IPS-20b (cell line): ENCODE results near the gene VKORC1L1.
"Not testable (repeated sequence)": the region's sequence is repeated elsewhere in the genome, so short reads cannot be mapped to it uniquely, and the experiment has no call there.

Experiments
- H3K27ac ChIP-seq: one replicate; pipeline ENCODE4 v1.5.1; 2013; ENCODE audit warnings: low read length
- H3K27me3 ChIP-seq: 2 replicates; pipeline ENCODE4 v1.6.1; 2013; ENCODE audit warnings: mild to moderate bottlenecking, low read length, inconsistent platforms; ENCODE audit not compliant: insufficient read depth
- H3K36me3 ChIP-seq: 2 replicates; pipeline ENCODE4 v1.6.1; 2013; ENCODE audit warnings: low read depth, mild to moderate bottlenecking, inconsistent platforms, low read length, moderate library complexity; ENCODE audit not compliant: insufficient read depth
- H3K4me1 ChIP-seq: 2 replicates; pipeline ENCODE4 v1.6.1; 2013; ENCODE audit warnings: mild to moderate bottlenecking, control low read depth, inconsistent platforms, low read length, moderate library complexity; ENCODE audit not compliant: insufficient read depth
- H3K4me3 ChIP-seq: 2 replicates; pipeline ENCODE4 v1.5.1; 2013; ENCODE audit warnings: mild to moderate bottlenecking, low read length, inconsistent platforms
- H3K9ac ChIP-seq: 2 replicates; pipeline ENCODE4 v1.6.1; 2013; ENCODE audit warnings: low read depth, mild to moderate bottlenecking, inconsistent platforms, low read length, moderate library complexity
- H3K9me3 ChIP-seq: 2 replicates; pipeline ENCODE4 v1.6.1; 2013; ENCODE audit warnings: mild to moderate bottlenecking, low read depth, low read length, inconsistent platforms; ENCODE audit not compliant: insufficient read depth

The VKORC1L1 gene

GRCh38 chr7:65988503-65988902 is 115.6 kb downstream of the VKORC1L1 start:
- not testable (repeated sequence) for H3K36me3 ChIP-seq, H3K4me1 ChIP-seq, H3K27me3 ChIP-seq, H3K27ac ChIP-seq, H3K9me3 ChIP-seq, H3K4me3 ChIP-seq, H3K9ac ChIP-seq

- no peak overlapping the region for H3K4me3 ChIP-seq
- no peaks in the 10 kb centered on the region for H3K4me1 ChIP-seq
- no peak overlapping the region for H3K9ac ChIP-seq
- H3K27ac ChIP-seq, result no peak overlapping the region
- H3K27me3 ChIP-seq, result no peaks in the 10 kb centered on the region
- no peaks in the 10 kb centered on the region for H3K9me3 ChIP-seq
- no peaks in the 10 kb centered on the region for H3K36me3 ChIP-seq
Observed at GRCh38 chr7:65989694-65990080, 116.8 kb downstream of the VKORC1L1 start.

GRCh38 chr7:65991829-65992228 is 119.0 kb downstream of the VKORC1L1 start:
- not testable (repeated sequence) for H3K27me3 ChIP-seq, H3K4me3 ChIP-seq, H3K36me3 ChIP-seq, H3K27ac ChIP-seq, H3K9ac ChIP-seq, H3K9me3 ChIP-seq, H3K4me1 ChIP-seq

GRCh38 chr7:65992526-65992925 is 119.7 kb downstream of the VKORC1L1 start:
- H3K36me3 ChIP-seq, result no peaks in the 10 kb centered on the region
- no peak overlapping the region for H3K4me3 ChIP-seq
- H3K4me1 ChIP-seq, result no peaks in the 10 kb centered on the region
- no peak overlapping the region for H3K27ac ChIP-seq
- H3K9me3 ChIP-seq, result no peaks in the 10 kb centered on the region
- H3K9ac ChIP-seq, result no peak overlapping the region
- no peaks in the 10 kb centered on the region for H3K27me3 ChIP-seq

- H3K27me3 ChIP-seq, H3K36me3 ChIP-seq, H3K4me1 ChIP-seq, H3K9ac ChIP-seq, H3K27ac ChIP-seq, H3K9me3 ChIP-seq, H3K4me3 ChIP-seq: not testable (repeated sequence)
Observed at GRCh38 chr7:65994984-65995383, 122.1 kb downstream of the VKORC1L1 start.

GRCh38 chr7:66000823-66001417 is 128.0 kb downstream of the VKORC1L1 start:
- not testable (repeated sequence) for H3K4me3 ChIP-seq, H3K27me3 ChIP-seq

GRCh38 chr7:66005115-66005671 is 132.3 kb downstream of the VKORC1L1 start:
- H3K36me3 ChIP-seq, H3K9ac ChIP-seq, H3K27ac ChIP-seq, H3K4me1 ChIP-seq, H3K27me3 ChIP-seq, H3K9me3 ChIP-seq, H3K4me3 ChIP-seq: not testable (repeated sequence)

More at GRCh38 chr7:66000823-66001417, 128.0 kb downstream of the VKORC1L1 start:
- H3K9me3 ChIP-seq, H3K4me1 ChIP-seq, H3K36me3 ChIP-seq, H3K9ac ChIP-seq, H3K27ac ChIP-seq: not testable (repeated sequence)

- H3K4me1 ChIP-seq, result no peaks in the 10 kb centered on the region
- no peak overlapping the region for H3K9ac ChIP-seq
- no peaks in the 10 kb centered on the region for H3K27me3 ChIP-seq
- no peak overlapping the region for H3K27ac ChIP-seq
- no peaks in the 10 kb centered on the region for H3K9me3 ChIP-seq
- H3K4me3 ChIP-seq, result no peak overlapping the region
- no peaks in the 10 kb centered on the region for H3K36me3 ChIP-seq
Observed at GRCh38 chr7:66007232-66007631, 134.4 kb downstream of the VKORC1L1 start.
